CD14-positive monocyte (primary cell): ENCODE measurements around the gene PFKFB1. TPM values are rescaled to one million over a fixed set of nuclear protein-coding genes. Genes with fewer than 3 reads are reported as not detected.

Experiments
- DNase-seq, 3 donors: peaks; one replicate each; pipeline ENCODE4 v3.0.0-alpha.2; 2011 to 2022
- H2AFZ ChIP-seq: 2 replicates; pipeline ENCODE4 v1.6.0; 2012; ENCODE audit warnings: mild to moderate bottlenecking, low read depth, low read length, inconsistent platforms; ENCODE audit not compliant: insufficient read depth, poor library complexity, severe bottlenecking
- H3K27ac ChIP-seq, 2 donors: 1 replicate in 1 of 2; 2 replicates in 1 of 2; pipeline ENCODE4 v1.5.1; 2012 to 2013; ENCODE audit warnings: low read length in 2 of 2, control low read depth in 1 of 2, inconsistent platforms in 1 of 2, low read depth in 1 of 2, mild to moderate bottlenecking in 1 of 2
- H3K27me3 ChIP-seq, 2 donors: one replicate each; pipeline versions ENCODE4 v1.6.0 to v1.6.1; 2011 to 2013; ENCODE audit warnings: low read length in 2 of 2; ENCODE audit not compliant: control insufficient read depth in 2 of 2, insufficient read depth in 2 of 2
- H3K36me3 ChIP-seq, 2 donors: replicated peaks in 1 of 2; 1 replicate in 1 of 2; 2 replicates in 1 of 2; pipeline versions ENCODE4 v1.5.1 to v1.6.1; 2012 to 2013; ENCODE audit warnings: low read length in 2 of 2, control low read depth in 1 of 2, inconsistent platforms in 1 of 2, mild to moderate bottlenecking in 1 of 2; ENCODE audit not compliant: insufficient read depth in 2 of 2, control insufficient read depth in 1 of 2
- H3K4me1 ChIP-seq, 2 donors: 1 replicate in 1 of 2; 2 replicates in 1 of 2; pipeline versions ENCODE4 v1.5.1 to v1.6.1; 2012 to 2013; ENCODE audit warnings: low read length in 2 of 2, control low read depth in 1 of 2, inconsistent platforms in 1 of 2, mild to moderate bottlenecking in 1 of 2, moderate library complexity in 1 of 2; ENCODE audit not compliant: insufficient read depth in 2 of 2, control insufficient read depth in 1 of 2
- H3K4me2 ChIP-seq: replicated peaks from 2 replicates; pipeline ENCODE3; 2012; ENCODE audit warnings: low read length, moderate library complexity, mild to moderate bottlenecking; ENCODE audit not compliant: poor library complexity, severe bottlenecking; ENCODE audit errors: extremely low read depth
- H3K4me3 ChIP-seq, 3 experiments: fragments of 200-600 bp in 1 of 3; sonication (generic) in 1 of 3; replicated peaks in 1 of 3; 1 replicate in 2 of 3; 2 replicates in 1 of 3; pipeline ENCODE4 v1.5.1; 2011 to 2013; ENCODE audit warnings: low read length in 3 of 3, mild to moderate bottlenecking in 3 of 3, control low read depth in 2 of 3, low read depth in 2 of 3, inconsistent platforms in 1 of 3, moderate library complexity in 1 of 3
- H3K79me2 ChIP-seq: 2 replicates; pipeline ENCODE4 v1.6.0; 2012; ENCODE audit warnings: mild to moderate bottlenecking, control low read depth, inconsistent platforms, low read length, moderate library complexity; ENCODE audit not compliant: insufficient read depth
- H3K9ac ChIP-seq: 2 replicates; pipeline ENCODE4 v1.6.0; 2017; ENCODE audit warnings: low read length, mild to moderate bottlenecking; ENCODE audit not compliant: insufficient read depth, poor library complexity, severe bottlenecking
- H3K9me3 ChIP-seq, 2 donors: replicated peaks in 1 of 2; 1 replicate in 1 of 2; 2 replicates in 1 of 2; pipeline versions ENCODE4 v1.5.1 to v1.6.1; 2012 to 2013; ENCODE audit warnings: low read length in 2 of 2, control low read depth in 1 of 2; ENCODE audit not compliant: control insufficient read depth in 1 of 2, insufficient read depth in 1 of 2
- H4K20me1 ChIP-seq: 2 replicates; pipeline ENCODE4 v1.6.0; 2012; ENCODE audit warnings: mild to moderate bottlenecking, low read length, control low read depth, moderate library complexity; ENCODE audit not compliant: insufficient read depth
- H3K27ac Mint-ChIP-seq, 7 donors: one replicate each; pipeline ENCODE4 v1.8.0; 2020; ENCODE audit warnings: mild to moderate bottlenecking in 7 of 7, mixed read lengths in 7 of 7, moderate library complexity in 6 of 7, inconsistent platforms in 2 of 7
- H3K27me3 Mint-ChIP-seq, 3 donors: one replicate each; pipeline ENCODE4 v1.8.0; 2021 to 2022; ENCODE audit warnings: low read depth in 3 of 3, mild to moderate bottlenecking in 3 of 3, mixed read lengths in 3 of 3, moderate library complexity in 3 of 3, inconsistent platforms in 1 of 3
- H3K36me3 Mint-ChIP-seq, 2 donors: one replicate each; pipeline ENCODE4 v1.8.0; 2020; ENCODE audit warnings: mixed read lengths in 2 of 2, inconsistent platforms in 1 of 2, mild to moderate bottlenecking in 1 of 2
- H3K4me1 Mint-ChIP-seq: one replicate; pipeline ENCODE4 v1.8.0; 2020; ENCODE audit warnings: mild to moderate bottlenecking, mixed read lengths
- H3K4me3 Mint-ChIP-seq, 2 donors: one replicate each; pipeline ENCODE4 v1.8.0; 2020; ENCODE audit warnings: mild to moderate bottlenecking in 2 of 2, mixed read lengths in 2 of 2, moderate library complexity in 1 of 2
- H3K9me3 Mint-ChIP-seq, 7 donors: one replicate each; pipeline ENCODE4 v1.8.0; 2020 to 2022; ENCODE audit warnings: mixed read lengths in 7 of 7, mild to moderate bottlenecking in 6 of 7, moderate library complexity in 6 of 7, inconsistent platforms in 2 of 7
- WGBS: methylation state at CpG from one replicate; pipeline ENCODE4 v1.1.5; 2013; ENCODE audit warnings: missing lambda C conversion rate; ENCODE audit not compliant: insufficient coverage; 5-methylcytosine and 5-hydroxymethylcytosine counted together
- intact Hi-C, 2 donors: fragments of 100-400 bp; cut with micrococcal nuclease; formaldehyde crosslinking; loops; one replicate each; pipeline versions ENCODE4 v1.15.0 to v1.15.1; 2023
- polyA plus RNA-seq, 3 donors: library from polyadenylated mRNA; depleted of rRNA in 1 of 3; unstranded in 2 of 3; stranded (reverse) in 1 of 3; fragments of 300-500 nt in 2 of 3; fragments of >200 nt in 1 of 3; fragmentation: Illumina TruSeq in 2 of 3; gene quantifications; 1 replicate in 2 of 3; 2 replicates in 1 of 3; pipeline ENCODE4 v1.2.3, GENCODE V29; 2012 to 2021
- TF ChIP-seq, protein P1 (sequence below): fragments of 200-600 bp; IDR thresholded peaks from one replicate; pipeline ENCODE4 v1.8.0; 2022; ENCODE audit warnings: antibody characterized with exemption, mild to moderate bottlenecking

The PFKFB1 gene
- polyA plus RNA-seq, 3 donors, result 0.11 to 0.21 TPM; not detected in 1

DNA sequence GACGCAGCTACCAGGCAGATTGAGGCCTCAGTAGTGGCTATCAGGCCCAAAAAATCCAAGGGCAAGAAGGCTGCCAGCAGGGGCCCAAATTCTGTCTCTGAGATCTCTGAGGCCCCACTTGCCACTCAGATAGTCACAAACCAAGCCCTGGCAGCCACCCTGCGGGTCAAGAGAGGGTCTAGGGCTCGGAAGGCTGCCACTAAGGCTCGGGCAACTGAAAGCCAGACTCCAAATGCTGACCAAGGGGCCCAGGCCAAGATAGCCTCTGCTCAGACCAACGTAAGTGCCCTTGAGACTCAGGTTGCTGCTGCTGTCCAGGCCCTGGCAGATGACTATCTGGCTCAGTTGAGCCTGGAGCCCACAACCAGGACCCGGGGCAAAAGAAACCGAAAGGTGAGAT lies 70.6 kb downstream of the PFKFB1 start:
- Mint-ChIP-seq H3K9me3 (peaks cover 0 to 10% (median 1%) of the 10 kb centered on the region in 7 donors), H3K4me1 (peaks cover 18% of the 10 kb centered on the region), H3K27me3 (peaks cover 11 to 14% (median 14%) of the 10 kb centered on the region in 3 donors), H3K4me3 (no peak overlapping the region), H3K27ac (no peak overlapping the region), H3K36me3 (no peaks in the 10 kb centered on the region)
- H3K36me3 ChIP-seq, result no peaks in the 10 kb centered on the region
- WGBS, result 91% methylated on average over 5 of the region's 7 CpGs
- no peak overlapping the region for H3K9ac ChIP-seq
- peaks cover 0 to 7% of the 10 kb centered on the region in 2 donors for H3K9me3 ChIP-seq
- intact Hi-C loops, result no loop called here
- TF ChIP-seq, protein P1, sequence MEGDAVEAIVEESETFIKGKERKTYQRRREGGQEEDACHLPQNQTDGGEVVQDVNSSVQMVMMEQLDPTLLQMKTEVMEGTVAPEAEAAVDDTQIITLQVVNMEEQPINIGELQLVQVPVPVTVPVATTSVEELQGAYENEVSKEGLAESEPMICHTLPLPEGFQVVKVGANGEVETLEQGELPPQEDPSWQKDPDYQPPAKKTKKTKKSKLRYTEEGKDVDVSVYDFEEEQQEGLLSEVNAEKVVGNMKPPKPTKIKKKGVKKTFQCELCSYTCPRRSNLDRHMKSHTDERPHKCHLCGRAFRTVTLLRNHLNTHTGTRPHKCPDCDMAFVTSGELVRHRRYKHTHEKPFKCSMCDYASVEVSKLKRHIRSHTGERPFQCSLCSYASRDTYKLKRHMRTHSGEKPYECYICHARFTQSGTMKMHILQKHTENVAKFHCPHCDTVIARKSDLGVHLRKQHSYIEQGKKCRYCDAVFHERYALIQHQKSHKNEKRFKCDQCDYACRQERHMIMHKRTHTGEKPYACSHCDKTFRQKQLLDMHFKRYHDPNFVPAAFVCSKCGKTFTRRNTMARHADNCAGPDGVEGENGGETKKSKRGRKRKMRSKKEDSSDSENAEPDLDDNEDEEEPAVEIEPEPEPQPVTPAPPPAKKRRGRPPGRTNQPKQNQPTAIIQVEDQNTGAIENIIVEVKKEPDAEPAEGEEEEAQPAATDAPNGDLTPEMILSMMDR, result no peak
- no peak overlapping the region for H3K4me2 ChIP-seq
- H3K4me3 ChIP-seq, result no peak overlapping the region
- DNase-seq, result no peak
- H2AFZ ChIP-seq, result no peak overlapping the region
- H3K27me3 ChIP-seq, result peaks cover 0 to 7% of the 10 kb centered on the region in 2 donors
- peaks cover 7 to 11% of the 10 kb centered on the region in 2 donors for H3K4me1 ChIP-seq
- H3K27ac ChIP-seq, result no peak overlapping the region
- no peaks in the 10 kb centered on the region for H3K79me2 ChIP-seq
- H4K20me1 ChIP-seq, result no peaks in the 10 kb centered on the region

DNA sequence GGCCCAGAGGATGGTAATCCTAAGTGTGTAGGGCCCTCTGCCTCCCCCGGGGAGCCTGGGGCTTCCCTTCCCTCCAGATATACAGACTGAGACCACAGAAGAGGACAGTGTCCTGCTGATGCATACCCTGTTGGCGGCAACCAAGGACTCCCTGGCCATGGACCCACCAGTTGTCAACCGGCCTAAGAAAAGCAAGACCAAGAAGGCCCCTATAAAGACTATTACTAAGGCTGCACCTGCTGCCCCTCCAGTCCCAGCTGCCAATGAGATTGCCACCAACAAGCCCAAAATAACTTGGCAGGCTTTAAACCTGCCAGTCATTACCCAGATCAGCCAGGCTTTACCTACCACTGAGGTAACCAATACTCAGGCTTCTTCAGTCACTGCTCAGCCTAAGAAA lies 71.4 kb downstream of the PFKFB1 start:
- Histone ChIP-seq H3K27me3 (peaks cover 0 to 7% of the 10 kb centered on the region in 2 donors), H3K36me3 (no peaks in the 10 kb centered on the region), H3K9me3 (peaks cover 0 to 7% of the 10 kb centered on the region in 2 donors), H4K20me1 (no peaks in the 10 kb centered on the region), H3K27ac (no peak overlapping the region), H3K79me2 (no peaks in the 10 kb centered on the region), H3K4me2 (no peak overlapping the region), H3K4me1 (peaks cover 7 to 11% of the 10 kb centered on the region in 2 donors), H3K4me3 (no peak overlapping the region), H3K9ac (no peak overlapping the region), H2AFZ (no peak overlapping the region)
- Mint-ChIP-seq H3K4me3 (no peak overlapping the region), H3K36me3 (no peaks in the 10 kb centered on the region), H3K27ac (no peak overlapping the region), H3K4me1 (peaks cover 18% of the 10 kb centered on the region), H3K9me3 (peaks cover 0 to 7% (median 2%) of the 10 kb centered on the region in 7 donors), H3K27me3 (peaks cover 11 to 14% (median 14%) of the 10 kb centered on the region in 3 donors)
- TF ChIP-seq, protein P1, result no peak
- intact Hi-C loops, result no loop called here
- 90% methylated on average over 2 of the region's 3 CpGs for WGBS
- no peak for DNase-seq
